CD4-positive, alpha-beta T cell (primary cell): Measurements from ENCODE around the gene NECTIN4. TPM values are rescaled to one million over a fixed set of nuclear protein-coding genes. Genes with fewer than 3 reads are reported as not detected.

Source experiments
- ATAC-seq: fragments of 200-7000 bp; cut with Tn5 transposase; one replicate; pipeline ENCODE4 v1.10.0; 2022; ENCODE audit warnings: mild to moderate bottlenecking; ENCODE audit not compliant: poor library complexity
- CTCF ChIA-PET: fragments of 350-600 bp; sonication (Branson Sonifier 250); formaldehyde crosslinking; loops from one replicate; lab custom pipeline; 2021; ENCODE audit warnings: antibody characterized with exemption, inconsistent platforms; lab: Charles Lee
- POLR2A ChIA-PET: fragments of 350-600 bp; sonication (Branson Sonifier 250); formaldehyde crosslinking; loops from one replicate; lab custom pipeline; 2021; ENCODE audit warnings: antibody characterized with exemption, inconsistent platforms; lab: Charles Lee
- DNase-seq, 14 experiments: peaks; one replicate each; pipeline ENCODE4 v3.0.0-alpha.2; 2013 to 2020; ENCODE audit warnings: mixed read lengths in 2 of 14
- H3K27ac ChIP-seq, 2 donors: one replicate each; pipeline versions ENCODE4 v1.5.1 to v1.7.0; 2013; ENCODE audit warnings: low read length in 2 of 2, low read depth in 1 of 2, mild to moderate bottlenecking in 1 of 2
- H3K27me3 ChIP-seq, 2 experiments: 1 replicate in 1 of 2; 2 replicates in 1 of 2; pipeline versions ENCODE4 v1.6.1 to v1.7.0; 2013; ENCODE audit warnings: low read length in 2 of 2, control low read depth in 1 of 2, mild to moderate bottlenecking in 1 of 2, moderate library complexity in 1 of 2; ENCODE audit not compliant: insufficient read depth in 2 of 2, control insufficient read depth in 1 of 2
- H3K36me3 ChIP-seq: one replicate; pipeline ENCODE4 v1.6.1; 2013; ENCODE audit warnings: low read length, control low read depth; ENCODE audit not compliant: insufficient read depth
- H3K4me1 ChIP-seq: one replicate; pipeline ENCODE4 v1.6.1; 2013; ENCODE audit warnings: low read length, control low read depth; ENCODE audit not compliant: insufficient read depth
- H3K4me3 ChIP-seq: one replicate; pipeline ENCODE4 v1.5.1; 2013; ENCODE audit warnings: mild to moderate bottlenecking, low read length, moderate library complexity
- H3K9me3 ChIP-seq, 2 experiments: 1 replicate in 1 of 2; 2 replicates in 1 of 2; pipeline versions ENCODE4 v1.6.1 to v1.7.0; 2013; ENCODE audit warnings: low read length in 2 of 2, mild to moderate bottlenecking in 2 of 2, control low read depth in 1 of 2, moderate library complexity in 1 of 2; ENCODE audit not compliant: control insufficient read depth in 1 of 2, insufficient read depth in 1 of 2
- H3K27ac Mint-ChIP-seq: one replicate; pipeline ENCODE4 v1.8.0; 2020; ENCODE audit warnings: mixed read lengths
- H3K27me3 Mint-ChIP-seq: one replicate; pipeline ENCODE4 v1.8.0; 2021; ENCODE audit warnings: mixed read lengths
- H3K36me3 Mint-ChIP-seq: one replicate; pipeline ENCODE4 v1.8.0; 2021; ENCODE audit warnings: low read depth, mixed read lengths
- H3K4me1 Mint-ChIP-seq: one replicate; pipeline ENCODE4 v1.8.0; 2021; ENCODE audit warnings: low read depth, mixed read lengths
- H3K4me3 Mint-ChIP-seq: one replicate; pipeline ENCODE4 v1.8.0; 2020; ENCODE audit warnings: mild to moderate bottlenecking, mixed read lengths
- H3K9me3 Mint-ChIP-seq: one replicate; pipeline ENCODE4 v1.8.0; 2020; ENCODE audit warnings: mixed read lengths
- intact Hi-C, 2 experiments: fragments of 100-400 bp; cut with DNase I in 1 of 2; cut with micrococcal nuclease in 1 of 2; formaldehyde crosslinking; loops; one replicate each; pipeline versions ENCODE4 v1.15.1 to v1.9.0; 2023 to 2025; cut with DNase I, micrococcal nuclease
- total RNA-seq, 174 experiments: library from RNA in 2 of 174; stranded (reverse) in 2 of 174; gene quantifications; one replicate each; pipeline ENCODE4 v1.2.3 and lab custom pipeline; 2021 to 2026
- TF ChIP-seq, protein P1 (sequence below): fragments of 200-600 bp; IDR thresholded peaks from one replicate; pipeline ENCODE4 v1.8.0; 2022; ENCODE audit warnings: antibody characterized with exemption, mild to moderate bottlenecking

The NECTIN4 gene
- total RNA-seq, 2 experiments from 2014 or later, result 0.22 TPM

GRCh38 chr1:161099090-161099802 is 9.9 kb upstream of the NECTIN4 start:
- ChIA-PET POLR2A (interaction anchor here (0.6 to 5.2 kb wide), 9 partner anchors 18 to 106 kb away, joined by 3 to 79 read pairs (median 8); partner anchors contain the start of genes ARHGAP30, NIT1, PFDN2 and TSTD1), CTCF (interaction anchor here (0.5 to 5.8 kb wide), 7 partner anchors 27 to 121 kb away, joined by 3 to 66 read pairs (median 5); partner anchors contain the start of gene TSTD1)
- H3K9me3 ChIP-seq, result no peaks in the 10 kb centered on the region
- H3K27ac ChIP-seq, result no peak overlapping the region
- H3K36me3 Mint-ChIP-seq, result peaks cover 44% of the 10 kb centered on the region
- H3K4me3 ChIP-seq, result no peak overlapping the region
- H3K27me3 ChIP-seq, result no peaks in the 10 kb centered on the region
- peak overlapping the region; percentile 80 for H3K27ac Mint-ChIP-seq
- H3K27me3 Mint-ChIP-seq, result peaks cover 6% of the 10 kb centered on the region
- ATAC-seq (no peak), DNase-seq (peak in 1 of 14 experiments; percentile 27)
- peaks cover 30% of the 10 kb centered on the region for H3K36me3 ChIP-seq
- H3K4me1 ChIP-seq, result peaks cover 22% of the 10 kb centered on the region
- TF ChIP-seq, protein P1, sequence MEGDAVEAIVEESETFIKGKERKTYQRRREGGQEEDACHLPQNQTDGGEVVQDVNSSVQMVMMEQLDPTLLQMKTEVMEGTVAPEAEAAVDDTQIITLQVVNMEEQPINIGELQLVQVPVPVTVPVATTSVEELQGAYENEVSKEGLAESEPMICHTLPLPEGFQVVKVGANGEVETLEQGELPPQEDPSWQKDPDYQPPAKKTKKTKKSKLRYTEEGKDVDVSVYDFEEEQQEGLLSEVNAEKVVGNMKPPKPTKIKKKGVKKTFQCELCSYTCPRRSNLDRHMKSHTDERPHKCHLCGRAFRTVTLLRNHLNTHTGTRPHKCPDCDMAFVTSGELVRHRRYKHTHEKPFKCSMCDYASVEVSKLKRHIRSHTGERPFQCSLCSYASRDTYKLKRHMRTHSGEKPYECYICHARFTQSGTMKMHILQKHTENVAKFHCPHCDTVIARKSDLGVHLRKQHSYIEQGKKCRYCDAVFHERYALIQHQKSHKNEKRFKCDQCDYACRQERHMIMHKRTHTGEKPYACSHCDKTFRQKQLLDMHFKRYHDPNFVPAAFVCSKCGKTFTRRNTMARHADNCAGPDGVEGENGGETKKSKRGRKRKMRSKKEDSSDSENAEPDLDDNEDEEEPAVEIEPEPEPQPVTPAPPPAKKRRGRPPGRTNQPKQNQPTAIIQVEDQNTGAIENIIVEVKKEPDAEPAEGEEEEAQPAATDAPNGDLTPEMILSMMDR, result no peak
- H3K4me1 Mint-ChIP-seq, result peaks cover 26% of the 10 kb centered on the region
- H3K9me3 Mint-ChIP-seq, result no peaks in the 10 kb centered on the region
- intact Hi-C loops, result loop anchor here (2.0 to 10.0 kb wide), 3 partner anchors 30 to 264 kb away; partner anchors contain the start of gene ARHGAP30 (in 1 of the 2)
- H3K4me3 Mint-ChIP-seq, result peak overlapping the region; percentile 74

- Histone ChIP-seq H3K9me3 (no peaks in the 10 kb centered on the region), H3K4me3 (peak within 1 kb of the TSS; percentile 51), H3K27me3 (no peaks in the 10 kb centered on the region), H3K27ac (peak within 1 kb of the TSS in 1 of 2 donors; percentile 52), H3K36me3 (peaks cover 27% of the 10 kb centered on the region), H3K4me1 (peaks cover 22% of the 10 kb centered on the region)
- peak within 1 kb of the TSS; percentile 87 for H3K4me3 Mint-ChIP-seq
- TF ChIP-seq, protein P1, result peak; percentile 29
- ChIA-PET CTCF (interaction anchor here (0.5 to 5.8 kb wide), 42 partner anchors 10 to 478 kb away, joined by 3 to 66 read pairs (median 4); partner anchors contain the start of genes ARHGAP30, DEDD, F11R and NIT1), POLR2A (interaction anchor here (0.6 to 5.2 kb wide), 23 partner anchors 8 to 432 kb away, joined by 3 to 79 read pairs (median 4); partner anchors contain the start of genes ARHGAP30, DEDD, NECTIN4 and NIT1)
- DNase-seq (peak; percentile 38 to 88 (median 58)), ATAC-seq (peak; percentile 50)
- peaks cover 23% of the 10 kb centered on the region for H3K4me1 Mint-ChIP-seq
- peak within 1 kb of the TSS; percentile 90 for H3K27ac Mint-ChIP-seq
- H3K9me3 Mint-ChIP-seq, result no peaks in the 10 kb centered on the region
- peaks cover 38% of the 10 kb centered on the region for H3K36me3 Mint-ChIP-seq
- intact Hi-C loops, result loop anchor here (1.0 to 10.0 kb wide), 5 partner anchors 30 to 264 kb away; partner anchors contain the start of gene ARHGAP30 (in 1 of the 2)
- H3K27me3 Mint-ChIP-seq, result peaks cover 6% of the 10 kb centered on the region
Measured at GRCh38 chr1:161098210-161099068, 9.1 kb upstream of the NECTIN4 start, which contains the start of gene KLHDC9. Gene KLHDC9 (plus strand): TSS chr1:161098361. CDS start chr1:161098536, 175 bp downstream.

DNA sequence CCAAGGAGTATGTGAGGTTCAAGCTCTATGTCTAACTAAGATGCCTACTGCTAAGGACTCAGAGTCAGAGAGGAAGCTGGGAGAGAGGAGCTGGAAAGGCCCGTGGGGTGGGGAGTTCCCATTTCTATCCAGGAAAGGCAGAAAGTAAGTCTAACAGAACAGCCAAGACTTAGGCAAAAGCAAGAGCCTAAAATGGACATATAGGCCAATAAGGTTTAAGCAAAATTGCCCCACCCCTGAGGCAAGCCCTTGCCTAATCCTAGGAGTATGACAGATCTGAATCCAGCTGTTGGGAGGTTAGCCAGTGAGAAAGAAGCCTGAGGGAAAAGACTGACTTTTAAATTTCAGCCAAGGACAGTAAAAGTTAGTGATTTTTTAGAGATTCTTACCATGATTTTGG is 7.2 kb upstream of the NECTIN4 start:
- Histone ChIP-seq H3K27ac (no peak overlapping the region), H3K9me3 (no peaks in the 10 kb centered on the region), H3K36me3 (peaks cover 16% of the 10 kb centered on the region), H3K4me3 (no peak overlapping the region), H3K4me1 (peaks cover 22% of the 10 kb centered on the region), H3K27me3 (no peaks in the 10 kb centered on the region)
- ATAC-seq, result no peak
- intact Hi-C loops, result loop anchor here (5.0 to 10.0 kb wide), 2 partner anchors 259 to 262 kb away; no protein-coding TSS in a partner anchor
- DNase-seq, result peak in 3 of 14 experiments; percentile 5 to 49 (median 42)
- H3K9me3 Mint-ChIP-seq, result no peaks in the 10 kb centered on the region
- H3K4me3 Mint-ChIP-seq, result peak overlapping the region; percentile 45
- peaks cover 23% of the 10 kb centered on the region for H3K4me1 Mint-ChIP-seq
- peaks cover 6% of the 10 kb centered on the region for H3K27me3 Mint-ChIP-seq
- peak overlapping the region; percentile 90 for H3K27ac Mint-ChIP-seq
- peaks cover 30% of the 10 kb centered on the region for H3K36me3 Mint-ChIP-seq
- POLR2A ChIA-PET, result interaction anchor here (0.9 to 5.2 kb wide), 8 partner anchors 12 to 105 kb away, joined by 3 to 79 read pairs (median 5); partner anchors contain the start of genes ARHGAP30, NDUFS2, PPOX and TSTD1
- CTCF ChIA-PET, result interaction anchor here (1.2 to 5.8 kb wide), 5 partner anchors 26 to 100 kb away, joined by 8 to 66 read pairs (median 36); partner anchors contain the start of genes ARHGAP30, TSTD1 and USF1
- TF ChIP-seq, protein P1, result no peak
